OCI-LY1 (cell line): ENCODE results near the gene JOSD2.
A peak's percentile ranks its signal among the peaks of the same experiment; 100 is the strongest.

Source experiments
- H2AFZ ChIP-seq: fragments of 200-600 bp; sonication (generic), shearing (Covaris generic); 2 replicates; pipeline ENCODE4 v1.6.0; 2014; ENCODE audit warnings: antibody characterized with exemption, mild to moderate bottlenecking, low read length
- H3F3A ChIP-seq: fragments of 200-600 bp; sonication (generic), shearing (Covaris generic); 2 replicates; pipeline ENCODE4 v1.6.0; 2014; ENCODE audit warnings: mild to moderate bottlenecking, antibody characterized with exemption, low read length, moderate library complexity; ENCODE audit not compliant: insufficient read depth
- H3K27ac ChIP-seq: fragments of 200-600 bp; sonication (generic); 2 replicates; pipeline ENCODE4 v1.5.1; 2014; ENCODE audit warnings: low read length, mixed run types, mild to moderate bottlenecking, low read depth; ENCODE audit not compliant: poor library complexity, severe bottlenecking
- H3K27me3 ChIP-seq: fragments of 200-600 bp; sonication (generic); 2 replicates; pipeline ENCODE4 v1.6.0; 2014; ENCODE audit warnings: antibody characterized with exemption, mild to moderate bottlenecking, low read length, moderate library complexity; ENCODE audit not compliant: insufficient read depth
- H3K36me3 ChIP-seq: fragments of 200-600 bp; sonication (generic); 2 replicates; pipeline ENCODE4 v1.6.1; 2014; ENCODE audit warnings: mild to moderate bottlenecking, antibody characterized with exemption, low read length, moderate library complexity, mixed read lengths; ENCODE audit not compliant: insufficient read depth
- H3K4me1 ChIP-seq: fragments of 200-600 bp; sonication (generic); 2 replicates; pipeline ENCODE4 v1.5.1; 2014; ENCODE audit warnings: mild to moderate bottlenecking, low read length, moderate library complexity; ENCODE audit not compliant: insufficient read depth, severe bottlenecking
- H3K4me2 ChIP-seq: fragments of 200-600 bp; sonication (generic), shearing (Covaris generic); 2 replicates; pipeline ENCODE4 v1.6.1; 2014; ENCODE audit warnings: low read length
- H3K4me3 ChIP-seq: fragments of 200-600 bp; sonication (generic); 2 replicates; pipeline ENCODE4 v1.5.1; 2014; ENCODE audit warnings: low read length, low read depth, mild to moderate bottlenecking, mixed read lengths; ENCODE audit not compliant: poor library complexity, severe bottlenecking
- H3K79me2 ChIP-seq: fragments of 200-600 bp; shearing (Covaris generic); 2 replicates; pipeline ENCODE4 v1.6.1; 2016; ENCODE audit warnings: mixed run types, low read length, mixed read lengths; ENCODE audit not compliant: insufficient read depth
- H3K9ac ChIP-seq: fragments of 200-600 bp; sonication (generic), shearing (Covaris generic); 2 replicates; pipeline ENCODE4 v1.6.1; 2014; ENCODE audit warnings: mild to moderate bottlenecking, low read length, mixed read lengths
- H3K9me2 ChIP-seq: fragments of 200-600 bp; sonication (generic), shearing (Covaris generic); 2 replicates; pipeline ENCODE4 v1.6.1; 2014; ENCODE audit warnings: low read depth, mild to moderate bottlenecking, low read length, mixed read lengths
- H3K9me3 ChIP-seq: fragments of 200-600 bp; shearing (Covaris generic); 2 replicates; pipeline ENCODE4 v1.6.1; 2014; ENCODE audit warnings: low read length, mixed read lengths
- H4K20me1 ChIP-seq: fragments of 200-600 bp; sonication (generic), shearing (Covaris generic); 2 replicates; pipeline ENCODE4 v1.6.0; 2016; ENCODE audit warnings: mild to moderate bottlenecking, low read length; ENCODE audit not compliant: insufficient read depth
- EZH2 ChIP-seq: fragments of 200-600 bp; sonication (generic), shearing (Covaris generic); IDR thresholded peaks from 2 replicates; pipeline ENCODE4 v1.8.0; 2017; ENCODE audit warnings: borderline replicate concordance, mixed run types, mild to moderate bottlenecking, antibody characterized with exemption, low read length, moderate library complexity, mixed read lengths
- TF ChIP-seq, protein P1 (sequence below): fragments of 200-600 bp; sonication (generic), shearing (Covaris generic); IDR thresholded peaks from 2 replicates; pipeline ENCODE4 v1.5.1; 2017; ENCODE audit warnings: mild to moderate bottlenecking, antibody characterized with exemption, low read length, moderate library complexity, mixed read lengths

The JOSD2 gene

DNA sequence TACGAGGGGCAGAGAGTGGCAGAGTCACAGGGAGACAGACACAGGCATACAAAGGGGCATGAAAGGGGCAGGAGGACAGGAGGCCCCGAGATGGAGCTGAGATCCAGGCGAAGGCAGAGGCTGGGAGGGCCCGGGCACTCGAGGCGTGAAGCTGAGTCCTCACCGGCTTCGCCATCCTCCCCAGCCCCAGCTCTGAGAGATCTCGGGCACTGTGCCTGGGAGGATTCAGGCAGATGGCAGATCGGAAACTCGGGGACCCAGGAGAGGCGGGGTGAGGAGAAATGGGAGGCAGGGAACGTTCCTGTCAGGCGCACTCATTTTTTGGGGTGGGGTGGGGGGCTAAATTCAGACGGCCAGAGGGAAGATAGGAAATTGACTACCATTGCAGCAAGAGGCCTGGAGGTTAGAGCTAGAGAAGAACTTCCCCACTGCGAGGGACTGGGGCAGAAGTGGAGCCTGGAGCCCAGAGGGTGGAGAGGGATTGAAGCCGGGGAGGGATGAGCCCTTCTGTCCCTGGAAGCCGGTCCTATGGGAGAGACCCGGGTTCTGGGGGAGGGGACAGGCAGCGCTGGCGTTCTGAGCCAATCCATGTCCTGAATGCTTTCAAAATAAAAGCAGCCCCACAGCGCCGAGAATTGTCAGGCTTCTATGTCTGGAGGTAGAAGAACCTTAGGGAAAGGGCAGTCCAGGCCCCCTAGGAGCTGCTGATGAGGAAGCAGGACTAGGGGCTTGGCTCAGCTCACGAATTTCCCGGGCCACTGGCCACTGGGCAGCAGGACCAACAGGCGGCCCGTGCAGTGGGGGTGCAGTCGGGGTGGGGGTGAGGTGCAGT, 44.7 kb upstream of the JOSD2 start:
- no peak overlapping the region for H3K27ac ChIP-seq
- peaks cover 11% of the 10 kb centered on the region; the same call in 1 of the 2 replicates for H3K27me3 ChIP-seq
- peak overlapping the region; percentile 64 for H3K4me2 ChIP-seq
- no peak overlapping the region for H3K9ac ChIP-seq
- no peaks in the 10 kb centered on the region for H3K9me3 ChIP-seq
- H2AFZ ChIP-seq = no peak overlapping the region
- no peaks in the 10 kb centered on the region for H3K36me3 ChIP-seq
- no peaks in the 10 kb centered on the region for H3K79me2 ChIP-seq
- no peaks in the 10 kb centered on the region for H3K9me2 ChIP-seq
- peak overlapping the region; percentile 54 for H3K4me3 ChIP-seq
- H3K4me1 ChIP-seq = no peaks in the 10 kb centered on the region
- TF ChIP-seq EZH2 = no peak
- TF ChIP-seq, protein P1, sequence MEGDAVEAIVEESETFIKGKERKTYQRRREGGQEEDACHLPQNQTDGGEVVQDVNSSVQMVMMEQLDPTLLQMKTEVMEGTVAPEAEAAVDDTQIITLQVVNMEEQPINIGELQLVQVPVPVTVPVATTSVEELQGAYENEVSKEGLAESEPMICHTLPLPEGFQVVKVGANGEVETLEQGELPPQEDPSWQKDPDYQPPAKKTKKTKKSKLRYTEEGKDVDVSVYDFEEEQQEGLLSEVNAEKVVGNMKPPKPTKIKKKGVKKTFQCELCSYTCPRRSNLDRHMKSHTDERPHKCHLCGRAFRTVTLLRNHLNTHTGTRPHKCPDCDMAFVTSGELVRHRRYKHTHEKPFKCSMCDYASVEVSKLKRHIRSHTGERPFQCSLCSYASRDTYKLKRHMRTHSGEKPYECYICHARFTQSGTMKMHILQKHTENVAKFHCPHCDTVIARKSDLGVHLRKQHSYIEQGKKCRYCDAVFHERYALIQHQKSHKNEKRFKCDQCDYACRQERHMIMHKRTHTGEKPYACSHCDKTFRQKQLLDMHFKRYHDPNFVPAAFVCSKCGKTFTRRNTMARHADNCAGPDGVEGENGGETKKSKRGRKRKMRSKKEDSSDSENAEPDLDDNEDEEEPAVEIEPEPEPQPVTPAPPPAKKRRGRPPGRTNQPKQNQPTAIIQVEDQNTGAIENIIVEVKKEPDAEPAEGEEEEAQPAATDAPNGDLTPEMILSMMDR = no peak
- no peaks in the 10 kb centered on the region for H4K20me1 ChIP-seq
- no peaks in the 10 kb centered on the region for H3F3A ChIP-seq

- TF ChIP-seq, protein P1 = no peak
- TF ChIP-seq EZH2 = no peak
- no peaks in the 10 kb centered on the region for H3K9me3 ChIP-seq
- no peaks in the 10 kb centered on the region for H3K36me3 ChIP-seq
- H3K4me1 ChIP-seq = no peaks in the 10 kb centered on the region
- no peak overlapping the region for H3K4me2 ChIP-seq
- no peaks in the 10 kb centered on the region for H3K9me2 ChIP-seq
- no peak overlapping the region for H3K9ac ChIP-seq
- H2AFZ ChIP-seq = no peak overlapping the region
- peaks cover 11% of the 10 kb centered on the region; the same call in 1 of the 2 replicates for H3K27me3 ChIP-seq
- H3K79me2 ChIP-seq = no peaks in the 10 kb centered on the region
- no peak overlapping the region for H3K27ac ChIP-seq
- H3F3A ChIP-seq = no peaks in the 10 kb centered on the region
- H4K20me1 ChIP-seq = no peaks in the 10 kb centered on the region
- no peak overlapping the region for H3K4me3 ChIP-seq
Measured at GRCh38 chr19:50555033-50555432, 44.0 kb upstream of the JOSD2 start.

DNA sequence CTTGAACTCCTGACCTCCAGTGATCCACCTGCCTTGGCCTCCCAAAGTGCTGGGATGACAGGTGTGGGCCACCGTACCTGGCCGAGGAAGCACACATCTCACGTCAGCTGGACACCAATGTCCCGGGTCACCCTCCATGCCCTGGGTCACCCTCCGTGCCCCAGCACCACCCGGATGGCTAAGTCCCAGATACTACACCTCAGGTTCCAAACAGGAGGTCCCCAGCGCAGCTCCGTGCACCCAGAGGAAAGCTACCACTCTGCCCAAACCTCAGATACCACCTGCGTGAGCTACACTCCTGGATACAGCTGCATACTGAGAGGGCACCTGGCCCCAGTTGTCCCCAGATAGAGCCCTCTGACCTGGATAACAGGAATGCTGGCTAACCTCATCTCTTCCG, 43.2 kb upstream of the JOSD2 start:
- no peaks in the 10 kb centered on the region for H3K36me3 ChIP-seq
- H2AFZ ChIP-seq = no peak overlapping the region
- H3K27me3 ChIP-seq = peaks cover 11% of the 10 kb centered on the region; the same call in 1 of the 2 replicates
- H3K4me1 ChIP-seq = no peaks in the 10 kb centered on the region
- H3F3A ChIP-seq = no peaks in the 10 kb centered on the region
- no peaks in the 10 kb centered on the region for H4K20me1 ChIP-seq
- no peaks in the 10 kb centered on the region for H3K9me2 ChIP-seq
- H3K79me2 ChIP-seq = no peaks in the 10 kb centered on the region
- no peak overlapping the region for H3K9ac ChIP-seq
- no peak overlapping the region for H3K4me3 ChIP-seq
- H3K9me3 ChIP-seq = no peaks in the 10 kb centered on the region
- no peak overlapping the region for H3K4me2 ChIP-seq
- no peak for TF ChIP-seq EZH2
- TF ChIP-seq, protein P1 = no peak
- no peak overlapping the region for H3K27ac ChIP-seq
